ENCODE measurements around the gene IFT43. TPM values are rescaled to one million over a fixed set of nuclear protein-coding genes. Genes with fewer than 3 reads are reported as not detected.

The IFT43 gene
- 24.7 and 35.0 TPM in 2 replicates for total RNA-seq (2014; rRNA removed)
- polyA plus RNA-seq (2012) = 47.6 TPM

- peak; percentile 71 for DNase-seq (ENCODE audit: low read depth)
Observed at GRCh38 chr14:75985618-75986438, at the start of gene IFT43. TSS of gene IFT43 (plus strand) at chr14:75985763. CDS start at chr14:75985787, 24 bp downstream.

DNA sequence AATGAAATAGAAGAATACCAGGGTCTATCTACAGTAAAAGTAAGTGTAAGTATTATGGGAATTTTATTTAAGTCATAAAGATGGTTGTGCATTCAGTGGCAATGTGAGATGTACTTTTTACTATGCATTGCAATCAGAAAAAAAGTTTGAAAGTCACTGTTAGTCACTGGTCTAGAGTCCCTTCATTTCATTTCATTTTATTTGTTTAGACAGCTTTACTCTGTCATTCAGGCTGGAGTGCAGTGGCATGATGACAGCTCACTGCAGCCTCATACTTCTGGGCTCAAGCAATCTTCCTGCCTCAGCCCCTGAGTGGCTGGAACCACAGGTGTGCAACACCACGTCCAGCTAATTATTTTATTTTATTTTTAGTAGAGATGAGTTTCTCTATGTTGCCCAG is 46.4 kb upstream of the IFT43 start:
- no peak for DNase-seq (ENCODE audit: low read depth)

GRCh38 chr14:75941030-75941429 is 44.5 kb upstream of the IFT43 start:
- peak; percentile 91 for DNase-seq (ENCODE audit: low read depth)

DNA sequence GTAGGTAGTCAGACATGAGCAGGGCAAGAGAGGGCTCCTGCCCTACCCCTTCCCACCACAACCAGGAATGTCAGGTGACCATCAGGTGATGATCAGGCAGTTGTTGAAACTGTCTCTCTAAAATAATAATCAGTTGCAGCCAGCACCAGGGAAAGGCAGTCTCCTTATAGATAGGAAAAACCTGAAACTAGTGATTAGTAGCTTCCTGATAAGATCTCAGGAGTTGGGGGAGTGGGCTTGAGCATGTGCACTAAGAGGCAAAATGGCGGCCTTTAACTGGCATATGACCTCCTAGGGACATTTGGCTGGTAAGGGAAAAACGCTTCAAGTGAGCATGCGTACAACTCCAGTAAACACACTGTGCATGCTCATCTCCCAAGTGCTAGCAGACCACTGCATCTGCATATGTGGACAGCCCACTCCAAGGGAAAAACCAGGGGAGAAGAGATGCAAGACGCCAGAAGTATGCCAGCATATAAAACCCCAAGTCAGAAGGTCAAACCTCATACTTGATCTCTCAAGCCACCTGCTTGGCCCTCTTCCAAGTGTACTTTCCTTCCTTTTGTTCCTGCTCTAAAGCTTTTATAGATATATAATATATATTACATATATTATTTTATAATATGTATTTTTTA is 40.8 kb upstream of the IFT43 start:
- peak; percentile 27 for DNase-seq (ENCODE audit: low read depth)

DNA sequence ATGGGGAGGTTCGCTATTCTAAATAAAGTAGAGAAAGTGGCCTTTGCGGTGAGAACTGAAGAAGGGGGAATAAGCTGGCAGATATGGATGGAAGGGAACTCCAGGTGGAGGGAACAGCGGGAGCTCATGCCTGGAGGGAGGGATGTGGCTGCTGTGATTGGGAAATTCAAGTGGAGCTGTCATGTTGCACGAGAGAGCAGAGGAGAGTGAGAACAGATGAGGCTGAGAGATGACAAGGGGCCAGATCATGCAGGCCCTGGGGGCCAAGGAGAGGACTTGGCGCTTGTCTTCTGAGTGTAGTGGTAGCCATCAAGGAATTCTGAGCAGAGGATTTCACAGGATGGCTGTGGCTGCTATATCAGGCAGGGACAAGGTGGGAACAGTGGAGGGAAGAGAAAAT is 38.8 kb upstream of the IFT43 start:
- no peak for DNase-seq (ENCODE audit: low read depth)

DNA sequence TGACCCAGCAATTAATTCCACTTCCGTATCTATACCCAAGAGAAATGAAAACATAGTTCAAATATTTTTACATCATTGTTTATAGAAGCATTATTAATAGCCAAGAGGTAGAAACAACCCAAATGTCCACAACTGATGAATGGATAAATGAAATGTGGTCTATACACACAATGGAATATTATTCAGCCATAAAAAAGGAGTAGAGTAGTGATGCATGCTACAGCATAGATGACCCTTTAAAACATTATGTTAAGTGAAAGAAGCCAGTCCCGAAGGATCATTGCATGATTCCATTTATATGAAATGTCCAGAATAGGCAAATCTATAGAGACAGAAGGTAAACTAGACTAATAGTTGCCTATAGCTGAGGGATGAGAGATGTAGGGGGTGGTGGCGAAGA is 33.1 kb upstream of the IFT43 start:
- no peak for DNase-seq (ENCODE audit: low read depth)

DNA sequence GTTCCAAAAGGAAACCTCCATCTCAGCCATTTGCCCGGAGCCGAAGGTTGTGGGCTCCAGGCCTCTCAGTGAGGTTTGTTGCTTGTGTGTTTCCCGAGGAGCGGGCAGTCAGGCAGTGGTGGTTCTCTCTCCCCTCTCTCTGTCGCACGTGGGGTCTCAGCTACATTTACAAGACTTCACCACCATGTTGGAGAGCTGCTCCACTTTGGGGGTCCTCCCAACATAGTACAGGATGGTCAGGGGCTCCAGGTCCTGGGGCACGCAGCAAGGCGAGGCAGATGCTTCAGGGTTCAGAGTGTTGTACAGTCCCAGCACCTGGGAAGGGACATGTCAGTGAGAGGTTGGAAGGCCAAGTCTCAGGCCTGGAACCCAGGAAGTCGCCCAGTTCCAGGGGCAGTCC is 26.5 kb upstream of the IFT43 start:
- no peak for DNase-seq (ENCODE audit: low read depth)

DNA sequence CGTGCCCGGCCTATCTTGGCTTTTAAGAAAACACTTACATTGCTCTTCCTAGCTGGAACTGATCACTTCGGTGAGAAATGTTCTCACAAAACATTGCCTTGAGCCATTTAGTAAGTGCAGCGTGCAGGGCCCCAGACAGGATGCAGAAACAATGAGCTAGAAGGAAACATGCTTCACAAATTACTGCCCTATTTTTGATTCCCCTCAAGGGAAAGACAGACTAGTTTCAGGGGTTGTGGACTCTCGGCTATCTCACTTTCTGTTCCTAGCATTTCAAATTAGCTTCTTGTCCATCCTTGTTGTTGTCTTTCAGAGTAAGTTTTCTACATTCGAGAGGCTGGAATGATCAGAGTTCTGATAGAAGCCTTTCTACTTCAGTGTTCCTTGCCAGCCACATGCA is 25.3 kb upstream of the IFT43 start:
- DNase-seq (ENCODE audit: low read depth) = no peak

- DNase-seq (ENCODE audit: low read depth) = no peak
Observed at GRCh38 chr14:75961662-75962061, 23.9 kb upstream of the IFT43 start.

DNA sequence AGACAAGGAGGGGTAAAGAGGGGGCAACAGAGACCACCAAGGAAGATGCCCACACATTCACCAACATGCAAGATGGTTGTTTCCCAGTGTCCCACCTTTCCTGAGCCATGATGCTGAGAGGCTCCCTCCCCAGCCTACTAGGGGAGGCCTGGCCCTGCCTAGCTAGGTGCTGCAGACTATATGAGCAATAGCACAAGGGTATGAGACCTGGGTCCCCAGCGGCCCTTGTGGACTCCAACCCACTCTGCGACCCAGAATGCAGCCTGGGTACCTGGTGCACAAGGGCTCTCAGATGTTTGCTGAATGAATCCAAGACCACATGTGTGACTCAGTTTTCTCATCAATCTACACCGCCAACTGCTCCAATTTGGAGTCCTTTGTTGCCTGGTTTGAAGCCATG is 17.7 kb upstream of the IFT43 start:
- no peak for DNase-seq (ENCODE audit: low read depth)

GRCh38 chr14:75968456-75968855 is 17.1 kb upstream of the IFT43 start:
- DNase-seq (ENCODE audit: low read depth) = peak; percentile 60

DNA sequence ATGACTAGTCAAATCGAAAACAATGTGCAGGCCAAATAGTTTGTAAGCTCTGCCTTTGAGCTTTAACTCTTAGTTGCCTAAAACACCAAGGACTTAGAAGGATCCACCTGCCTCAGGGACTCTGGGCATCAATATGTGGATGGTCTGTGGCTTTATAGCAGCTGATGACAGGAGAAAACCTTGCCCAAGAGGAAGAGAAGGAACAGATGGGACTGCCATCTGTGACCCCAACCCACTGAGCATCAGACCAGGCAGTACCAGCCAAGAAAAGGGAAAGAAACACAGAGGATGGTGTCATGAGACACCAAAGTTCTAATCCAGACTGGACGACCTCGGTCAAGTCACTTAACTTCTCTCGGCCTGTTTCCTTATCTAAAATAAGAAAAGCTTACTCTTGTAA is 16.4 kb upstream of the IFT43 start:
- no peak for DNase-seq (ENCODE audit: low read depth)

- DNase-seq (ENCODE audit: low read depth) = no peak
Observed at GRCh38 chr14:75969891-75970290, 15.7 kb upstream of the IFT43 start.

GRCh38 chr14:75970989-75971388 is 14.6 kb upstream of the IFT43 start:
- DNase-seq (ENCODE audit: low read depth) = no peak

- no peak for DNase-seq (ENCODE audit: low read depth)
Observed at GRCh38 chr14:75971509-75971908, 14.1 kb upstream of the IFT43 start.

DNA sequence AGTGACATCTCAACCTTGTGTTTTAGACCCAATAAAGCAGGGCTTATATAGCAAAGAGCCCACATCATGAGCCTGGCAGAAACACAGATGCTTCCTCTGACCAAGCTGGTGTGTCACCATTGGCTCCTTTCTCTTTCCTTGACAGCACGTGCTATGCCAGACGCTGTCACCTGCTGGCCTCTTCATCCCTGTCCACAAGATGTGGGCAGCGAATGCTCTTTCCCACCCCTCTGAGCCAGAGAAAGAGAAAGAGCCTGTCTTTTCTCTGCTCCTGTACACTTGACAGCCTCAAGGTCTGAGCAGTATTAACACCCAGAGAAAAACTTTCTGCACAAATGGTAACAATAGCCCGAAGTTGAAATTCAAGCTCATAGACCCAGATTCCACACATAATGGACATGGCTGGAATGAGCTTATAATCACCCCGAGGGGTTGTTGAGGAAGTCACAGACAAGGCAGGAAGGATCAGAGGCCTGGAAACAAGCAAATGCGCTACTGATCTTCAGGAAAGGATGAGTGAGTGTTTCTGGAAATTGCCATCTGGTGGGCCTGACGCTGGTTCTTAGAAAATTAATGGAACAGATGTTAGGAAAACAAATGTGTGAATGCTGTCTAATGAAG is 12.7 kb upstream of the IFT43 start:
- DNase-seq (ENCODE audit: low read depth) = no peak

DNA sequence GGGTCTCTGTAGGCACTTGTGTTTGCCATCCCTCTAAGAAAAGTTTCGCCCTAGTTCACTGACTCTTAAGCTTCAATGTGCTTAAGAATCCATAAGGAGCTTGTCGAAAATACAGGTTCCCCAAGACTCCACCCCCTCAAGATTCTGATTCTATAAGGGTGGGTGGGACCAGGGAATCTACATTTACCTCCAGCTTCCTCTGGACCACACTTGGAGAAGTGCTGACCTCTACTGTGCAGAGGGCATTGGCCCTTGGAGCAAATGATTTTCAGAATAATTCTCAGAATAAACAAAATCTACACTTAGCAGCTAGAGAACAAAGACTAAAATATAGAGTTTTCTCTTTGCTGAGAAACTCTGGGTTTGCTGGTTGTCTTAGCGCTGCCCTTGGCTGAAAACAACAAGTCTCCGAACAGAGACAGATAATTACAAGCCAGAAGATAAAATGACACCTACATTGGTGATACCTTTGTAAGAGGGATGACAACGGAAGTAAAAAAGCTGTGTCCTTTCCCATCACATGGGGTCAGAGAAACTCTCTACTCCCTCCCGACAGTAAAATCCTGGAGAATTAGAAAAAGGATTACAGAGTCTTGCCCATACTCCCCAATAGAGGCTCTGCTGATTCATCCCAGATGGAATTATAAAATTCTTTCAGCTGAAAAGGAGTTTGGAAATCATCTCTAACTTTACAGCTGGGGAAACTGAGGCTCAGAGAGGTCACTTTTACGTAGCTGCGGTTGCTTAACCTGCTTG is 8.6 kb upstream of the IFT43 start:
- no peak for DNase-seq (ENCODE audit: low read depth)

DNA sequence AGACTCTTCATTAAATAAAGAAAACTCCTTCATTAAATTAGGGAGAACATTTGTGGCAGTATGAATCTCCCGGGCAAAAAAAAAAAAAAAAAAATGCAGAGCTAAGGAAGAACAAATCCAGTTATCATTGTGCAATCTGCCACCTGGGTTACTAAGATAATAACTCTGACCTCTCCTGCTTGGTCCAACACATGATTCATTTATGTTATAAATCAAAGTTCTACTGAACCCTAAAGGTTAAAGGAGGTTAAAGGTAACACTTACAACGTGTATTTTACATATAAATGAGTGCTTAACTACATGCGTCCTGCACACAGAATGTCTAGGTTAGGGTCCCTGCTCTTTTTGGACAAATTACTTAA is 8.0 kb upstream of the IFT43 start:
- no peak for DNase-seq (ENCODE audit: low read depth)

DNA sequence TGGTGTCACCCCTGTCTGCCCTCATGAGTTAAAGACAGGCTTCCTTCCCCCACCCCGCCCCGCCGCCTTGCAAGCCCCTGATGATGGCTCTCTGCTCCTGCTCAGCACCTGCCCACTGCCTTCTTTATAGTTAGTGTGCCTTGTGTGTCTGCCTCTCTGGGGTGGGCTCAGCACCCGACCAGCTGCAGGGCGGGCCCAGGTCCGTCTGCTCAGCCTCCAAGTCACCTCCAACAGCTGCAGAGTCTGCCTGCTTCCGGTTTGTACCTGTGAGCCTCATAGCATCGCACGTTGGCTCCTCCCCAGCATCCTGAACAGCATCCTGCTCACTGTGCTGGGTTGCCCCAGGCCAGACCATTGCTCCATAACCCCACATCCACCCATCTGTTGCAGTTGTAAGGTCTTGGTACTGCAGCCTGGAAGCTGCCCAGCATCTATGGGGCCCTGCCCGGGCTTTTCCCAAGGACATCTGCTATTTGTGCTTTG is 7.3 kb upstream of the IFT43 start:
- no peak for DNase-seq (ENCODE audit: low read depth)

DNA sequence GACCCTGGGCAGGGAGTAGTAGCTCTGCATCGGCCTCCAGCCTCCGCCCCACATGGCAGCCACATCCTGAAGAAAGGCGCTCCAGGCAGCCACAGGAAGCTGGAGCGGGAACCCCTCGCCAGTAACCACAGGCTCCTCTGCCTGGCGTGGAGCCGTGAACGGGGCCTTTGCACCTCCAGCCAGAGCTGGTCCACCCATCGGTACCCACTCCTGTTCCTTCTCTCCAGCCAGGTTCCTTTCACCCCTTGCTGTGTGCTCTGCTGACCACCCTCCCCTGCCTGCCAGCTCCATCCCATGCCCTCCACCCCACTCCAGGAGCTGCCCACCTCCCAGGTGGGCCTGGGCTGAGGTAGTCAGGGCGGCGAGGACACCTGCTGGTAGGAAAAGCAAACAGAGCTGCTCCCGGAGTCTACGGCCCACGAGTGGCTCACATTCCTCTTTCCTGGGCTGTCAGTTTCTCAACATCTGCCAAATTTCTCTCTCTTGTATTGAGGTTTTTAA is 6.4 kb upstream of the IFT43 start:
- DNase-seq (ENCODE audit: low read depth) = no peak

- no peak for DNase-seq (ENCODE audit: low read depth)
Observed at GRCh38 chr14:75979648-75980565, 5.7 kb upstream of the IFT43 start.
